Measurements from ENCODE around the gene NECTIN1. TPM values are rescaled to one million over a fixed set of nuclear protein-coding genes. Genes with fewer than 3 reads are reported as not detected.

Gene NECTIN1
- total RNA-seq, 2 experiments from 2014 or later, result 2.5 to 3.4 TPM

DNA sequence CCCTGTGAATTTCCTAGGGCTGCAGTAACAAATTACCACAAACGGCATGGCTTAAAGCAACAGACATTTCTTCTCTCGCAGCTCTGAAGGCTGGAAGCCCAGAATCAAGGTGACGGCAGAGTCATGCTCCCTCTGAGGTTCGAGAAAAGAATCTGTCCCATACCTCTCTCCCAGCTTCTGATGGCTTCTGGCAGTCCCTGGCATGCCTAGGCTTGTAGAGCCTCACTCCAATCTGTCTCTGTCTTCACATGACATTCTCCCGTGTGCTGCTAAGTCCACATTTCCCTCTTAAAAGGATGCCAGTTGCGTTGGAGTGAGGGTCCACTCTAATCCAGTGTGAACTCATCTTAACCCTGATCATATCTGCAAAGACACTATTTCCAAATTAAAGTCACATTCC, 116.2 kb downstream of the NECTIN1 start:
- ATAC-seq (ENCODE audit: poor library complexity), result no peak
- H3K27ac Mint-ChIP-seq, result no peak overlapping the region
- Histone ChIP-seq H3K27ac (ENCODE audit: low read depth in 1 of 2, low read length in 2 of 2) (no peak overlapping the region), H3K27me3 (ENCODE audit: control insufficient read depth in 1 of 2, insufficient read depth in 2 of 2, low read length in 2 of 2) (no peaks in the 10 kb centered on the region), H3K36me3 (ENCODE audit: insufficient read depth, low read length) (no peaks in the 10 kb centered on the region), H3K4me1 (ENCODE audit: insufficient read depth, low read length) (peaks cover 14% of the 10 kb centered on the region), H3K4me3 (ENCODE audit: low read length) (no peak overlapping the region), H3K9me3 (ENCODE audit: control insufficient read depth in 1 of 2, insufficient read depth in 1 of 2, low read length in 2 of 2) (no peaks in the 10 kb centered on the region)
- no peak overlapping the region for H3K4me3 Mint-ChIP-seq
- H3K27me3 Mint-ChIP-seq, result peaks cover 15% of the 10 kb centered on the region
- ChIA-PET CTCF (no interaction called here), POLR2A (no interaction called here)
- H3K9me3 Mint-ChIP-seq, result no peaks in the 10 kb centered on the region
- no peaks in the 10 kb centered on the region for H3K4me1 Mint-ChIP-seq (ENCODE audit: low read depth)
- intact Hi-C loops (cut with DNase I, micrococcal nuclease), result no loop called here
- no peak for DNase-seq
- no peaks in the 10 kb centered on the region for H3K36me3 Mint-ChIP-seq (ENCODE audit: low read depth)
- TF ChIP-seq, protein P1, sequence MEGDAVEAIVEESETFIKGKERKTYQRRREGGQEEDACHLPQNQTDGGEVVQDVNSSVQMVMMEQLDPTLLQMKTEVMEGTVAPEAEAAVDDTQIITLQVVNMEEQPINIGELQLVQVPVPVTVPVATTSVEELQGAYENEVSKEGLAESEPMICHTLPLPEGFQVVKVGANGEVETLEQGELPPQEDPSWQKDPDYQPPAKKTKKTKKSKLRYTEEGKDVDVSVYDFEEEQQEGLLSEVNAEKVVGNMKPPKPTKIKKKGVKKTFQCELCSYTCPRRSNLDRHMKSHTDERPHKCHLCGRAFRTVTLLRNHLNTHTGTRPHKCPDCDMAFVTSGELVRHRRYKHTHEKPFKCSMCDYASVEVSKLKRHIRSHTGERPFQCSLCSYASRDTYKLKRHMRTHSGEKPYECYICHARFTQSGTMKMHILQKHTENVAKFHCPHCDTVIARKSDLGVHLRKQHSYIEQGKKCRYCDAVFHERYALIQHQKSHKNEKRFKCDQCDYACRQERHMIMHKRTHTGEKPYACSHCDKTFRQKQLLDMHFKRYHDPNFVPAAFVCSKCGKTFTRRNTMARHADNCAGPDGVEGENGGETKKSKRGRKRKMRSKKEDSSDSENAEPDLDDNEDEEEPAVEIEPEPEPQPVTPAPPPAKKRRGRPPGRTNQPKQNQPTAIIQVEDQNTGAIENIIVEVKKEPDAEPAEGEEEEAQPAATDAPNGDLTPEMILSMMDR (IDR thresholded peaks at IDR 0.05), result no peak

DNA sequence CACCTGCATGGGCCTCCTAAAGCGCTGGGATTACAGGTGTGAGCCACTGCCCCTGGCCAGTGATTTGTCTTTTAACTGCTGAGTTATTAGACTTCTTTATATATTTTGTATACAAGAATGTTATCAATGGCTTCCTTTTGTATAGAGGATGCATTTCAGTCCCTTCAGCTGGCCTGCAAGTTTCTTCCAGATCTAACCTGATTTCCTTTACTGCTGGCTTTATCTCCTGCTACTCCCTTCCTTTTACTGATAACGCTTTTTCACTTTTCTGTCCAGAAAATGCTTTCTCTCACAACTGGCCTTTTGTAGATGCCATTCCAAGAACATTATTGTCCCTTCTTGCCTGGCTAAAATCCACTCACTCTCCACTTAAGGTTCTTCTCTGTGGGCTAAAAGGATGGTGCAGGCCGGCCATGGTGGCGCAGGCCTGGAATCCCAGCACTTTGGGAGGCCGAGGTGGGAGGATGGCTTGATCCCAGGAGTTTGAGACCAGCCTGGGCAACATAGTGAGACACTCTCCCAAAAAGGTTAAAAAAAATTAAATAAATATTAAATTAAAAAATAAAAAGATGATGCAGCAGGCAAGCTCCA, 118.1 kb downstream of the NECTIN1 start:
- no peak overlapping the region for H3K27ac ChIP-seq (ENCODE audit: low read depth in 1 of 2, low read length in 2 of 2)
- Mint-ChIP-seq H3K27ac (no peak overlapping the region), H3K27me3 (peaks cover 23% of the 10 kb centered on the region), H3K4me1 (ENCODE audit: low read depth) (no peaks in the 10 kb centered on the region), H3K36me3 (ENCODE audit: low read depth) (no peaks in the 10 kb centered on the region), H3K9me3 (no peaks in the 10 kb centered on the region), H3K4me3 (no peak overlapping the region)
- H3K4me1 ChIP-seq (ENCODE audit: insufficient read depth, low read length), result peaks cover 10% of the 10 kb centered on the region
- CTCF ChIA-PET, result no interaction called here
- no peak overlapping the region for H3K4me3 ChIP-seq (ENCODE audit: low read length)
- DNase-seq, result no peak
- POLR2A ChIA-PET, result no interaction called here
- no peaks in the 10 kb centered on the region for H3K27me3 ChIP-seq (ENCODE audit: control insufficient read depth in 1 of 2, insufficient read depth in 2 of 2, low read length in 2 of 2)
- H3K36me3 ChIP-seq (ENCODE audit: insufficient read depth, low read length), result no peaks in the 10 kb centered on the region
- TF ChIP-seq, protein P1 (IDR thresholded peaks at IDR 0.05), result no peak
- H3K9me3 ChIP-seq (ENCODE audit: control insufficient read depth in 1 of 2, insufficient read depth in 1 of 2, low read length in 2 of 2), result no peaks in the 10 kb centered on the region
- ATAC-seq (ENCODE audit: poor library complexity), result no peak
- intact Hi-C loops (cut with DNase I, micrococcal nuclease), result no loop called here

DNA sequence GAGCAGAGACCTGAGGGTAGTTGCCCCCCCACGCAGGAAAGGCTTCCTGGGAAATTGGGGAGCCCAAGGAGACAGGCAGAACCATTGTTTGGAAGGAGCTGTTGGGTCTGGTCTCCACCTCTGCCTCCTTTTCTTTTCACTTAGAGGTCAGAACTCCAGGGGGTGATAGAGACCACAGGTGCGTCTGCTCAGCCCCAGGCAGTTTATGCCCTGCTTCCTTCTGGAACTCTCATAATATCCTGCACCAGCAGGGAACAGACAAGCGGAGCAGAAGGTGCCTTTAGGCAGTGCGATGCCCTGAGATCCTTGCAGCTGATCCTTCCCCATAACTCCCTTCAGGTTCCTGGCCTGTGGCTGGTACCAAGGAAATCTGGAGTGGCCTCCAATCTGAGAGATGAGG, 120.2 kb downstream of the NECTIN1 start:
- Mint-ChIP-seq H3K4me1 (ENCODE audit: low read depth) (no peaks in the 10 kb centered on the region), H3K9me3 (no peaks in the 10 kb centered on the region), H3K27me3 (peaks cover 31% of the 10 kb centered on the region), H3K4me3 (no peak overlapping the region), H3K27ac (no peak overlapping the region), H3K36me3 (ENCODE audit: low read depth) (no peaks in the 10 kb centered on the region)
- TF ChIP-seq, protein P1 (IDR thresholded peaks at IDR 0.05), result no peak
- DNase-seq (no peak), ATAC-seq (ENCODE audit: poor library complexity) (no peak)
- H3K4me1 ChIP-seq (ENCODE audit: insufficient read depth, low read length), result no peaks in the 10 kb centered on the region
- no peaks in the 10 kb centered on the region for H3K36me3 ChIP-seq (ENCODE audit: insufficient read depth, low read length)
- H3K4me3 ChIP-seq (ENCODE audit: low read length), result no peak overlapping the region
- peaks cover 5 to 7% of the 10 kb centered on the region in 2 experiments for H3K27me3 ChIP-seq (ENCODE audit: control insufficient read depth in 1 of 2, insufficient read depth in 2 of 2, low read length in 2 of 2)
- ChIA-PET POLR2A (no interaction called here), CTCF (no interaction called here)
- H3K27ac ChIP-seq (ENCODE audit: low read depth in 1 of 2, low read length in 2 of 2), result no peak overlapping the region
- H3K9me3 ChIP-seq (ENCODE audit: control insufficient read depth in 1 of 2, insufficient read depth in 1 of 2, low read length in 2 of 2), result no peaks in the 10 kb centered on the region
- intact Hi-C loops (cut with DNase I, micrococcal nuclease), result no loop called here

Measured in CD4-positive, alpha-beta T cell (primary cell).